Chondrocyte (in vitro differentiated cells): ENCODE measurements around the gene NOXA1. TPM values are rescaled to one million over a fixed set of nuclear protein-coding genes. Genes with fewer than 3 reads are reported as not detected.
A peak's percentile ranks its signal among the peaks of the same experiment; 100 is the strongest.
"Not testable (repeated sequence)": the region's sequence is repeated elsewhere in the genome, so short reads cannot be mapped to it uniquely, and the experiment has no call there.

Source experiments
- DNase-seq: peaks from one replicate; pipeline ENCODE4 v3.0.0; 2021; ENCODE audit warnings: mixed read lengths, low spot score
- H3K27ac Mint-ChIP-seq: one replicate; pipeline ENCODE4 v1.8.0; 2021; ENCODE audit warnings: mild to moderate bottlenecking, moderate library complexity, mixed read lengths; ENCODE audit not compliant: unreplicated experiment
- H3K27me3 Mint-ChIP-seq: 2 replicates; pipeline ENCODE4 v1.8.0; 2021; ENCODE audit warnings: low read depth, mixed read lengths
- H3K36me3 Mint-ChIP-seq: 2 replicates; pipeline ENCODE4 v1.8.0; 2021; ENCODE audit warnings: low read depth, mixed read lengths
- H3K4me1 Mint-ChIP-seq: 2 replicates; pipeline ENCODE4 v1.8.0; 2021; ENCODE audit warnings: low read depth, mild to moderate bottlenecking, mixed read lengths
- H3K4me3 Mint-ChIP-seq: one replicate; pipeline ENCODE4 v1.8.0; 2021; ENCODE audit warnings: mild to moderate bottlenecking, moderate library complexity, mixed read lengths; ENCODE audit not compliant: unreplicated experiment
- H3K9me3 Mint-ChIP-seq: 2 replicates; pipeline ENCODE4 v1.8.0; 2021; ENCODE audit warnings: low read depth, mixed read lengths
- CTCF ChIP-seq: fragments of 200-600 bp; sonication (generic); IDR thresholded peaks from 2 replicates; pipeline ENCODE4 v1.5.0; 2021; ENCODE audit warnings: antibody characterized with exemption, mild to moderate bottlenecking, moderate library complexity
- total RNA-seq: library from RNA; stranded (reverse); gene quantifications from 3 replicates; pipeline ENCODE4 v1.2.1, GENCODE V29; 2021

The NOXA1 gene
- total RNA-seq, 1 donor from 2014 or later: 2.0 TPM

GRCh38 chr9:137408651-137409405 is 14.4 kb upstream of the NOXA1 start:
- Mint-ChIP-seq H3K4me3 (no peak overlapping the region), H3K9me3 (no peaks in the 10 kb centered on the region), H3K27me3 (no peaks in the 10 kb centered on the region), H3K36me3 (no peaks in the 10 kb centered on the region), H3K27ac (no peak overlapping the region), H3K4me1 (peaks cover 26% of the 10 kb centered on the region)
- DNase-seq: no peak
- no peak for TF ChIP-seq CTCF

- Mint-ChIP-seq H3K4me1 (peaks cover 33% of the 10 kb centered on the region), H3K36me3 (no peaks in the 10 kb centered on the region), H3K27ac (no peak overlapping the region), H3K27me3 (no peaks in the 10 kb centered on the region), H3K4me3 (no peak overlapping the region), H3K9me3 (no peaks in the 10 kb centered on the region)
- TF ChIP-seq CTCF: no peak
- no peak for DNase-seq
These were observed 13.7 kb upstream of the NOXA1 start for GRCh38 chr9:137409515-137409914.

DNA sequence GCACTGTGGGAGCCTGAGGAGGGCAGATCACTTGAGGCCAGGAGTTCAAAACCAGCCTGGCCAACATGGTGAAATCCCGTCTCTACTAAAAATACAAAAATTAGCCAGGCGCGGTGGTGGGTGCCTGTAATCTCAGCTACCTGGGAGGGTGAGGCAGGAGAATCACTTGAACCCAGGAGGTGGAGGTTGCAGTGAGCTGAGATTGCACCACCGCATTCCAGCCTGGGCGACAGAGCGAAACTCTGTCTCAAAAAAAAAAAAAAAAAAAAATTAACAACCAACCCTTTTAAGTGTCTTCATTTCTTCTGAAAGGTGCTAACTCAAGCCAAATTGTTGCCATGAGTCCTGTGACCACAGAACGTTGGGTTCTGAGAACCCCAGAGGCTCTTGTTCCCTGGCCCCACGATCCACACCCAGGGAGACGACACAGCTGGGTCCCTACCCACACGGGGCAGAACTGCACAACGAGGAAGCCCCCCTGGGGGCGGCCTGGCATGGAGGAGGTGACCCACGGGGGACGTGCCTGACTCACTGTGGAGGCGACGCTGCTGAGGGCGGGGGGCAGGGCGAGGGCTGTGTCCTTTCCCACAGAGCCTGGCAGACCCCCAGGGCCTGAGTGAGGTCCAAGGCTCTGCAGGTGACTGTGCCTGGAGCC is 12.8 kb upstream of the NOXA1 start:
- not testable (repeated sequence) for H3K4me3 Mint-ChIP-seq, H3K36me3 Mint-ChIP-seq, H3K9me3 Mint-ChIP-seq, DNase-seq, H3K27me3 Mint-ChIP-seq
- Mint-ChIP-seq H3K27ac (peak overlapping the region; percentile 12), H3K4me1 (peaks cover 35% of the 10 kb centered on the region)

GRCh38 chr9:137410891-137411249 is 12.3 kb upstream of the NOXA1 start:
- H3K4me3 Mint-ChIP-seq: no peak overlapping the region
- H3K27me3 Mint-ChIP-seq: no peaks in the 10 kb centered on the region
- H3K27ac Mint-ChIP-seq: no peak overlapping the region
- H3K4me1 Mint-ChIP-seq: peaks cover 35% of the 10 kb centered on the region
- no peak for DNase-seq
- no peaks in the 10 kb centered on the region for H3K9me3 Mint-ChIP-seq
- TF ChIP-seq CTCF: no peak
- no peaks in the 10 kb centered on the region for H3K36me3 Mint-ChIP-seq

DNA sequence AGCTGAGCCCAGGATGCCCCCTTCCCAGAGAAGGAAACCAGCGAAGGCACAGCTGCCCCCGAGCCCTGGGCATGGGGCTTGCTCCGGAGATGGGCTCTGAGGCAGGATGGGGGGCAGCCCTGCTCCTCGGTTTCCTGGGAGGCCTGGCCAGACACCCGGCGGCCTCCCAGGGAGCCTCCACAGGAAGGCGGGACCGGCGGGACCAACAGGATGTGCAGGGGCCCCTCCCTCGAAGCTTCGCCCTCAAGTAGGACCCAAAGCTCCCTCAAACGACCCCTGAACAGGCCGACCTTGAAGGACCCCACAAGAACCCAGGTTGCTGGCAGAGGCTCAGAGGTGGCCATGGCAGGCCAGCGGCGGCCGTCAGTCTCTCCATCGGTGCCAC is 11.9 kb upstream of the NOXA1 start:
- H3K4me1 Mint-ChIP-seq: peaks cover 35% of the 10 kb centered on the region
- H3K27me3 Mint-ChIP-seq: no peaks in the 10 kb centered on the region
- TF ChIP-seq CTCF: no peak
- peak overlapping the region; percentile 17 for H3K27ac Mint-ChIP-seq
- no peak for DNase-seq
- H3K9me3 Mint-ChIP-seq: no peaks in the 10 kb centered on the region
- H3K4me3 Mint-ChIP-seq: no peak overlapping the region
- H3K36me3 Mint-ChIP-seq: no peaks in the 10 kb centered on the region
